Liver (tissue), 9 donors: Measurements from ENCODE around the gene RASD2. TPM values are rescaled to one million over a fixed set of nuclear protein-coding genes. Genes with fewer than 3 reads are reported as not detected.
"Not testable (repeated sequence)": the region's sequence is repeated elsewhere in the genome, so short reads cannot be mapped to it uniquely, and the experiment has no call there.

Source experiments
- DNase-seq: peaks from one replicate; pipeline ENCODE4 v3.0.0-alpha.2; 2017; ENCODE audit warnings: low spot score
- H3K27ac ChIP-seq, 2 donors: one replicate each; pipeline ENCODE4 v1.7.0; 2013; ENCODE audit warnings: inconsistent platforms in 2 of 2, low read length in 2 of 2, control low read depth in 1 of 2, low read depth in 1 of 2, mild to moderate bottlenecking in 1 of 2
- H3K27me3 ChIP-seq, 4 donors: one replicate each; pipeline versions ENCODE4 v1.6.1 to v1.7.0; 2013; ENCODE audit warnings: low read length in 3 of 4, inconsistent platforms in 1 of 4, mild to moderate bottlenecking in 1 of 4, moderate library complexity in 1 of 4; ENCODE audit not compliant: control insufficient read depth in 4 of 4, insufficient read depth in 4 of 4
- H3K36me3 ChIP-seq, 4 donors: one replicate each; pipeline versions ENCODE4 v1.6.1 to v1.7.0; 2013; ENCODE audit warnings: low read length in 3 of 4, mild to moderate bottlenecking in 3 of 4, low read depth in 1 of 4, moderate library complexity in 1 of 4; ENCODE audit not compliant: control insufficient read depth in 4 of 4, insufficient read depth in 3 of 4
- H3K4me1 ChIP-seq, 4 donors: one replicate each; pipeline versions ENCODE4 v1.6.1 to v1.7.0; 2013; ENCODE audit warnings: low read length in 3 of 4, mild to moderate bottlenecking in 3 of 4, moderate library complexity in 1 of 4; ENCODE audit not compliant: control insufficient read depth in 4 of 4, insufficient read depth in 4 of 4
- H3K4me3 ChIP-seq, 3 donors: one replicate each; pipeline versions ENCODE4 v1.6.1 to v1.7.0; 2013; ENCODE audit warnings: low read length in 3 of 3, control low read depth in 1 of 3, low read depth in 1 of 3, mild to moderate bottlenecking in 1 of 3
- H3K9ac ChIP-seq, 2 donors: one replicate each; pipeline ENCODE4 v1.7.0; 2013; ENCODE audit warnings: low read length in 2 of 2, mild to moderate bottlenecking in 2 of 2, moderate library complexity in 2 of 2, control low read depth in 1 of 2, low read depth in 1 of 2
- H3K9me3 ChIP-seq, 4 donors: one replicate each; pipeline versions ENCODE4 v1.6.1 to v1.7.0; 2013; ENCODE audit warnings: low read length in 3 of 4; ENCODE audit not compliant: control insufficient read depth in 4 of 4
- ATF3 ChIP-seq: IDR thresholded peaks from 2 replicates; pipeline ENCODE4 v1.6.1; 2016; ENCODE audit warnings: antibody characterized with exemption
- CTCF ChIP-seq: fragments of 150-350 bp; IDR thresholded peaks from 2 replicates; pipeline ENCODE4 v1.5.1; 2017; ENCODE audit warnings: improper control_type of control experiment, low read depth, low read length; ENCODE audit not compliant: missing input control
- EGR1 ChIP-seq, 2 donors: IDR thresholded peaks; 2 replicates each; pipeline ENCODE4 v1.6.1; 2016 to 2018; ENCODE audit warnings: antibody characterized with exemption in 2 of 2, low read depth in 2 of 2
- FOXA1 ChIP-seq: IDR thresholded peaks from 2 replicates; pipeline ENCODE4 v1.6.1; 2016; ENCODE audit warnings: antibody characterized with exemption
- FOXA2 ChIP-seq: IDR thresholded peaks from 2 replicates; pipeline ENCODE4 v1.6.1; 2016; ENCODE audit warnings: antibody characterized with exemption
- GABPA ChIP-seq, 2 donors: IDR thresholded peaks in 1 of 2; conservative IDR thresholded peaks in 1 of 2; 2 replicates each; pipeline ENCODE4 v1.6.1; 2016; ENCODE audit warnings: antibody characterized with exemption in 2 of 2, mild to moderate bottlenecking in 1 of 2, moderate library complexity in 1 of 2
- HNF4A ChIP-seq, 2 donors: conservative IDR thresholded peaks; 2 replicates each; pipeline ENCODE4 v1.6.1; 2016; ENCODE audit warnings: antibody characterized with exemption in 2 of 2, mild to moderate bottlenecking in 2 of 2
- HNF4G ChIP-seq: IDR thresholded peaks from 2 replicates; pipeline ENCODE4 v1.6.1; 2016; ENCODE audit warnings: antibody characterized with exemption
- NR2F2 ChIP-seq: IDR thresholded peaks from 2 replicates; pipeline ENCODE4 v1.6.1; 2016; ENCODE audit warnings: antibody characterized with exemption
- RAD21 ChIP-seq, 2 donors: IDR thresholded peaks; 2 replicates each; pipeline ENCODE4 v1.6.1; 2016; ENCODE audit warnings: antibody characterized with exemption in 2 of 2, mild to moderate bottlenecking in 2 of 2
- REST ChIP-seq: IDR thresholded peaks from 2 replicates; pipeline ENCODE4 v1.6.1; 2016; ENCODE audit warnings: antibody characterized with exemption, mild to moderate bottlenecking
- RXRA ChIP-seq, 2 donors: IDR thresholded peaks; 2 replicates each; pipeline ENCODE4 v1.6.1; 2017 to 2018; ENCODE audit warnings: antibody characterized with exemption in 2 of 2, mild to moderate bottlenecking in 1 of 2
- TAF1 ChIP-seq: conservative IDR thresholded peaks from 2 replicates; pipeline ENCODE4 v1.6.1; 2016; ENCODE audit warnings: antibody characterized with exemption, mild to moderate bottlenecking
- YY1 ChIP-seq: IDR thresholded peaks from 2 replicates; pipeline ENCODE4 v1.6.1; 2016; ENCODE audit warnings: antibody characterized with exemption, mild to moderate bottlenecking
- WGBS: extraction: QIAGEN DNeasy Blood & Tissue Kit; methylation state at CpG from one replicate; pipeline ENCODE4 v1.1.7; 2013; 5-methylcytosine and 5-hydroxymethylcytosine counted together
- polyA plus RNA-seq, 2 donors: library from polyadenylated mRNA; stranded (reverse) in 1 of 2; unstranded in 1 of 2; fragments of 200-250 nt in 1 of 2; fragments of >200 nt in 1 of 2; fragmentation: Nextera tagmentation in 1 of 2; extraction: Ambion mirVana in 1 of 2; gene quantifications; one replicate each; pipeline versions ENCODE4 v1.2.1 to v1.2.3, GENCODE V29; 2013 to 2015
- total RNA-seq, 2 donors: library from RNA; depleted of rRNA; stranded (reverse); fragments of >200 nt; gene quantifications; one replicate each; pipeline ENCODE4 v1.2.3, GENCODE V29; 2014
- TF ChIP-seq, protein P1 (sequence below): IDR thresholded peaks from 2 replicates; pipeline ENCODE4 v1.6.1; 2016; ENCODE audit warnings: antibody characterized with exemption
- donor health status: healthy.
- donor health status: healthy.
- donor health status: healthy.
- donor health status: healthy.
- donor health status: healthy.

Gene RASD2
- total and polyA plus RNA-seq, 4 donors = under 0.01 to 0.05 TPM; not detected in 2

GRCh38 chr22:35514366-35514765 lies 26.3 kb upstream of the RASD2 start (continued):
- TF ChIP-seq, protein P1, sequence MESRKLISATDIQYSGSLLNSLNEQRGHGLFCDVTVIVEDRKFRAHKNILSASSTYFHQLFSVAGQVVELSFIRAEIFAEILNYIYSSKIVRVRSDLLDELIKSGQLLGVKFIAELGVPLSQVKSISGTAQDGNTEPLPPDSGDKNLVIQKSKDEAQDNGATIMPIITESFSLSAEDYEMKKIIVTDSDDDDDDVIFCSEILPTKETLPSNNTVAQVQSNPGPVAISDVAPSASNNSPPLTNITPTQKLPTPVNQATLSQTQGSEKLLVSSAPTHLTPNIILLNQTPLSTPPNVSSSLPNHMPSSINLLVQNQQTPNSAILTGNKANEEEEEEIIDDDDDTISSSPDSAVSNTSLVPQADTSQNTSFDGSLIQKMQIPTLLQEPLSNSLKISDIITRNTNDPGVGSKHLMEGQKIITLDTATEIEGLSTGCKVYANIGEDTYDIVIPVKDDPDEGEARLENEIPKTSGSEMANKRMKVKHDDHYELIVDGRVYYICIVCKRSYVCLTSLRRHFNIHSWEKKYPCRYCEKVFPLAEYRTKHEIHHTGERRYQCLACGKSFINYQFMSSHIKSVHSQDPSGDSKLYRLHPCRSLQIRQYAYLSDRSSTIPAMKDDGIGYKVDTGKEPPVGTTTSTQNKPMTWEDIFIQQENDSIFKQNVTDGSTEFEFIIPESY = no peak

DNA sequence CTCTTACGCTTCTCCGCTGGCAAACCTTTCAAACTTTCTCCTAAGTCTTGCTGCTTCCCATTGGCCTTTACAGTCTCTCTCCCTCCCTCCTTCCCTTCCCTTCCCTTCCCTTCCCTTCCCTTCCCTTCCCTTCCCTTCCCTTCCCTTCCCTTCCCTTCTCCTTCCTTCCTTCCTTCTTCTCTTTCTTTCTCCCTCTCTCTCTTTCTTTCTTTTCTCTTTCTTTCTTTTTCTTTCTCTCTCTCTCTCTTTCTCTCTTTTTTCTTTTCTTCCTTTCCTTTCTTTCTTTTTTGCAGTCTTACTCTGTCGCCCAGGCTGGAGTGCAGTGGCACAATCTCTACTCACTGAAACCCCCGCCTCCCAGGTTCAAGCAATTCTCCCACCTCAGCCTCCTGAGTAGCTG lies 24.7 kb upstream of the RASD2 start:
- H3K4me1 ChIP-seq, H3K27ac ChIP-seq, H3K9ac ChIP-seq, H3K27me3 ChIP-seq, H3K4me3 ChIP-seq, H3K36me3 ChIP-seq, DNase-seq, H3K9me3 ChIP-seq: not testable (repeated sequence)
- WGBS = 91% methylated on average over 4 of the region's 4 CpGs

GRCh38 chr22:35516723-35517122 lies 23.9 kb upstream of the RASD2 start:
- no peaks in the 10 kb centered on the region for H3K9me3 ChIP-seq
- TF ChIP-seq EGR1 (IDR thresholded peaks at IDR 0.05; ENCODE audit: low read depth in 2 of 2) = no peak
- TF ChIP-seq HNF4A (conservative IDR thresholded peaks at IDR 0.05) = no peak
- TF ChIP-seq ATF3 = no peak
- TF ChIP-seq FOXA1 = no peak
- TF ChIP-seq TAF1 = no peak
- no peak for TF ChIP-seq YY1
- TF ChIP-seq NR2F2 = no peak
- no peaks in the 10 kb centered on the region for H3K4me1 ChIP-seq
- peaks cover 0 to 6% (median under 1%) of the 10 kb centered on the region in 4 donors for H3K27me3 ChIP-seq
- DNase-seq = no peak
- 87% methylated on average over 9 of the region's 9 CpGs for WGBS
- H3K36me3 ChIP-seq = no peaks in the 10 kb centered on the region
- H3K9ac ChIP-seq = no peak overlapping the region
- H3K4me3 ChIP-seq = no peak overlapping the region
- no peak overlapping the region for H3K27ac ChIP-seq

GRCh38 chr22:35517207-35517606 lies 23.4 kb upstream of the RASD2 start:
- WGBS = 79% methylated on average over 6 of the region's 6 CpGs
- DNase-seq = no peak
- Histone ChIP-seq H3K4me3 (no peak overlapping the region), H3K27me3 (peaks cover 0 to 6% (median under 1%) of the 10 kb centered on the region in 4 donors), H3K4me1 (no peaks in the 10 kb centered on the region), H3K27ac (no peak overlapping the region), H3K36me3 (no peaks in the 10 kb centered on the region), H3K9ac (no peak overlapping the region), H3K9me3 (no peaks in the 10 kb centered on the region)
- TF ChIP-seq EGR1 (IDR thresholded peaks at IDR 0.05; ENCODE audit: low read depth in 2 of 2) (no peak), YY1 (no peak), HNF4G (no peak), GABPA (IDR thresholded peaks at IDR 0.05 in 1 of 2, conservative IDR thresholded peaks at IDR 0.05 in 1 of 2) (no peak), ATF3 (no peak), FOXA2 (no peak), RAD21 (IDR thresholded peaks at IDR 0.05) (no peak), RXRA (IDR thresholded peaks at IDR 0.05) (no peak), CTCF (no peak), REST (no peak), FOXA1 (no peak), HNF4A (conservative IDR thresholded peaks at IDR 0.05) (no peak)
- TF ChIP-seq, protein P1 = no peak
